Measurements from ENCODE around the gene TMEM18.
A peak's percentile ranks its signal among the peaks of the same experiment; 100 is the strongest.
"Not testable (repeated sequence)": the region's sequence is repeated elsewhere in the genome, so short reads cannot be mapped to it uniquely, and the experiment has no call there.

TMEM18 gene

GRCh38 chr2:692767-693166 is 15.6 kb upstream of the TMEM18 start:
- no peak for DNase-seq

GRCh38 chr2:691821-692761 is 14.9 kb upstream of the TMEM18 start:
- DNase-seq = no peak

- DNase-seq = no peak
Observed at GRCh38 chr2:690799-691198, 13.6 kb upstream of the TMEM18 start.

GRCh38 chr2:689877-690510 is 12.8 kb upstream of the TMEM18 start:
- no peak for DNase-seq

- no peak for DNase-seq
Observed at GRCh38 chr2:689237-689636, 12.0 kb upstream of the TMEM18 start.

- no peak for DNase-seq
Observed at GRCh38 chr2:688504-689076, 11.4 kb upstream of the TMEM18 start.

GRCh38 chr2:685421-685820 is 8.2 kb upstream of the TMEM18 start:
- DNase-seq = no peak

GRCh38 chr2:684913-685312 is 7.7 kb upstream of the TMEM18 start:
- DNase-seq = not testable (repeated sequence)

- no peak for DNase-seq
Observed at GRCh38 chr2:682226-682625, 5.0 kb upstream of the TMEM18 start.

- DNase-seq = no peak
Observed at GRCh38 chr2:681312-681711, 4.1 kb upstream of the TMEM18 start.

- DNase-seq = no peak
Observed at GRCh38 chr2:680496-680895, 3.3 kb upstream of the TMEM18 start.

- no peak for DNase-seq
Observed at GRCh38 chr2:678964-679363, 1.8 kb upstream of the TMEM18 start.

- DNase-seq = no peak
Observed at GRCh38 chr2:677959-678550, 849 bp upstream of the TMEM18 start.

- DNase-seq = peak; percentile 71
Observed at GRCh38 chr2:676647-677055, 555 bp downstream of the TMEM18 start.

GRCh38 chr2:675982-676646 is 1.1 kb downstream of the TMEM18 start:
- no peak for DNase-seq

- DNase-seq = no peak
Observed at GRCh38 chr2:675460-675859, 1.7 kb downstream of the TMEM18 start.

GRCh38 chr2:675051-675450 is 2.2 kb downstream of the TMEM18 start:
- DNase-seq = no peak

- DNase-seq = no peak
Observed at GRCh38 chr2:674321-674985, 2.8 kb downstream of the TMEM18 start.

GRCh38 chr2:673615-674320 is 3.4 kb downstream of the TMEM18 start:
- DNase-seq = no peak

- no peak for DNase-seq
Observed at GRCh38 chr2:673016-673415, 4.2 kb downstream of the TMEM18 start.

- no peak for DNase-seq
Observed at GRCh38 chr2:672606-672905, 4.7 kb downstream of the TMEM18 start.

All from SIG-M5 (cell line).